ENCODE results near the gene PIK3CA.

- TF ChIP-seq CTCF (IDR thresholded peaks at IDR 0.05), result no peak
- no peak for TF ChIP-seq POLR2A (IDR thresholded peaks at IDR 0.05)
Observed at GRCh38 chr3:179105881-179106280, 42.3 kb upstream of the PIK3CA start.

Data from adrenal gland (tissue), 5 donors.